WERI-Rb-1 (cell line): ENCODE data around the gene UHRF2.

ENCODE experiments used
- DNase-seq: peaks from one replicate; pipeline ENCODE4 v3.0.0-alpha.2; 2020
- H3K27ac ChIP-seq: fragments of 250-450 bp; sonication (Bioruptor Pico); 2 replicates; pipeline ENCODE4 v1.5.1; 2020; ENCODE audit warnings: mild to moderate bottlenecking, moderate library complexity
- H3K27me3 ChIP-seq: fragments of 250-450 bp; sonication (Bioruptor Pico); 2 replicates; pipeline ENCODE4 v1.5.1; 2021; ENCODE audit warnings: mild to moderate bottlenecking, low read depth, moderate library complexity; ENCODE audit not compliant: insufficient read depth, severe bottlenecking
- H3K36me3 ChIP-seq: fragments of 250-450 bp; sonication (Bioruptor Pico); 2 replicates; pipeline ENCODE4 v1.5.1; 2020; ENCODE audit warnings: mild to moderate bottlenecking, moderate library complexity
- H3K4me3 ChIP-seq: 2 replicates; pipeline ENCODE4 v1.5.1; 2011; ENCODE audit warnings: low read depth, mild to moderate bottlenecking, control low read depth, low read length
- H3K9me3 ChIP-seq: fragments of 250-450 bp; sonication (Bioruptor Pico); 2 replicates; pipeline ENCODE4 v1.5.1; 2021; ENCODE audit warnings: mild to moderate bottlenecking, moderate library complexity; ENCODE audit not compliant: severe bottlenecking
- CTCF ChIP-seq: IDR thresholded peaks from 2 replicates; pipeline ENCODE4 v1.5.1; 2011; ENCODE audit warnings: low read depth, mild to moderate bottlenecking, control low read depth, inconsistent platforms, low read length

The UHRF2 gene

GRCh38 chr9:6498982-6499381, 86.0 kb downstream of the UHRF2 start:
- no peak for TF ChIP-seq CTCF
- no peak overlapping the region for H3K4me3 ChIP-seq
- no peaks in the 10 kb centered on the region for H3K9me3 ChIP-seq
- no peak overlapping the region for H3K27ac ChIP-seq
- DNase-seq = no peak
- H3K36me3 ChIP-seq = peaks cover 62% of the 10 kb centered on the region
- no peaks in the 10 kb centered on the region for H3K27me3 ChIP-seq

- TF ChIP-seq CTCF = no peak
- peaks cover 60% of the 10 kb centered on the region for H3K36me3 ChIP-seq
- no peak overlapping the region for H3K4me3 ChIP-seq
- no peaks in the 10 kb centered on the region for H3K27me3 ChIP-seq
- H3K9me3 ChIP-seq = no peaks in the 10 kb centered on the region
- DNase-seq = no peak
- H3K27ac ChIP-seq = no peak overlapping the region
Observed at GRCh38 chr9:6501526-6502210, 88.7 kb downstream of the UHRF2 start.

GRCh38 chr9:6502399-6502798, 89.4 kb downstream of the UHRF2 start:
- Histone ChIP-seq H3K27ac (no peak overlapping the region), H3K4me3 (no peak overlapping the region), H3K27me3 (no peaks in the 10 kb centered on the region), H3K9me3 (no peaks in the 10 kb centered on the region), H3K36me3 (peaks cover 66% of the 10 kb centered on the region)
- DNase-seq = no peak
- no peak for TF ChIP-seq CTCF

- peaks cover 48% of the 10 kb centered on the region for H3K36me3 ChIP-seq
- no peaks in the 10 kb centered on the region for H3K27me3 ChIP-seq
- no peak overlapping the region for H3K4me3 ChIP-seq
- H3K27ac ChIP-seq = no peak overlapping the region
- no peaks in the 10 kb centered on the region for H3K9me3 ChIP-seq
- no peak for TF ChIP-seq CTCF
- no peak for DNase-seq
Observed at GRCh38 chr9:6506571-6506970, 93.6 kb downstream of the UHRF2 start.

GRCh38 chr9:6512085-6512657, 99.2 kb downstream of the UHRF2 start:
- no peaks in the 10 kb centered on the region for H3K27me3 ChIP-seq
- H3K9me3 ChIP-seq = no peaks in the 10 kb centered on the region
- H3K4me3 ChIP-seq = no peak overlapping the region
- peaks cover 14% of the 10 kb centered on the region for H3K36me3 ChIP-seq
- no peak overlapping the region for H3K27ac ChIP-seq
- no peak for DNase-seq
- TF ChIP-seq CTCF = no peak

- no peak for TF ChIP-seq CTCF
- Histone ChIP-seq H3K27ac (no peak overlapping the region), H3K9me3 (peaks cover 2% of the 10 kb centered on the region), H3K4me3 (no peak overlapping the region), H3K27me3 (no peaks in the 10 kb centered on the region), H3K36me3 (no peaks in the 10 kb centered on the region; the same call in 1 of the 2 replicates)
- no peak for DNase-seq
Observed at GRCh38 chr9:6522263-6522662, 109.3 kb downstream of the UHRF2 start.
